ENCODE results near the gene BTNL9.

The BTNL9 gene

GRCh38 chr5:181061645-181062044 is 21.6 kb downstream of the BTNL9 start:
- H3K4me3 ChIP-seq (ENCODE audit: control insufficient read depth in 1 of 7, extremely low read depth in 1 of 7, insufficient read depth in 4 of 7, low read depth in 2 of 7, low read length in 6 of 7), result no peak overlapping the region
- peaks cover 0 to 7% (median 3%) of the 10 kb centered on the region in 4 experiments for H3K4me1 ChIP-seq (ENCODE audit: control extremely low read depth in 1 of 4, control insufficient read depth in 4 of 4, insufficient read depth in 4 of 4, low read length in 3 of 4)
- H3K9me3 ChIP-seq (ENCODE audit: control extremely low read depth in 1 of 5, control insufficient read depth in 4 of 5, insufficient read depth in 2 of 5, low read depth in 1 of 5, low read length in 4 of 5), result peaks cover 0 to 10% (median 3%) of the 10 kb centered on the region in 5 experiments
- H3K27ac ChIP-seq (ENCODE audit: insufficient read depth in 1 of 2, low read depth in 1 of 2, low read length in 2 of 2, poor library complexity in 1 of 2, severe bottlenecking in 2 of 2), result no peak overlapping the region
- ChIA-PET CTCF (no interaction called here), POLR2A (no interaction called here)
- no peak for DNase-seq
- H3K36me3 ChIP-seq (ENCODE audit: control insufficient read depth in 4 of 4, insufficient read depth in 4 of 4, low read length in 3 of 4), result no peaks in the 10 kb centered on the region
- peaks cover 23 to 91% (median 34%) of the 10 kb centered on the region in 5 experiments for H3K27me3 ChIP-seq (replicated peaks in 2 of 5; ENCODE audit: control insufficient read depth in 4 of 5, insufficient read depth in 5 of 5, low read length in 4 of 5)
- WGBS (ENCODE audit: insufficient coverage), result 61% methylated on average over 12 of the region's 14 CpGs

- POLR2A ChIA-PET, result no interaction called here
- peaks cover 0 to 7% (median 3%) of the 10 kb centered on the region in 4 experiments for H3K4me1 ChIP-seq (ENCODE audit: control extremely low read depth in 1 of 4, control insufficient read depth in 4 of 4, insufficient read depth in 4 of 4, low read length in 3 of 4)
- WGBS (ENCODE audit: insufficient coverage), result 90% methylated on average over 4 of the region's 6 CpGs
Measured at GRCh38 chr5:181062631-181063030, 22.6 kb downstream of the BTNL9 start.

GRCh38 chr5:181063514-181063913 is 23.4 kb downstream of the BTNL9 start:
- Histone ChIP-seq H3K9me3 (ENCODE audit: control extremely low read depth in 1 of 5, control insufficient read depth in 4 of 5, insufficient read depth in 2 of 5, low read depth in 1 of 5, low read length in 4 of 5) (peaks cover 0 to 12% (median 3%) of the 10 kb centered on the region in 5 experiments), H3K36me3 (ENCODE audit: control insufficient read depth in 4 of 4, insufficient read depth in 4 of 4, low read length in 3 of 4) (no peaks in the 10 kb centered on the region), H3K27ac (ENCODE audit: insufficient read depth in 1 of 2, low read depth in 1 of 2, low read length in 2 of 2, poor library complexity in 1 of 2, severe bottlenecking in 2 of 2) (no peak overlapping the region), H3K4me3 (ENCODE audit: control insufficient read depth in 1 of 7, extremely low read depth in 1 of 7, insufficient read depth in 4 of 7, low read depth in 2 of 7, low read length in 6 of 7) (no peak overlapping the region), H3K4me1 (ENCODE audit: control extremely low read depth in 1 of 4, control insufficient read depth in 4 of 4, insufficient read depth in 4 of 4, low read length in 3 of 4) (peaks cover 0 to 7% (median 3%) of the 10 kb centered on the region in 4 experiments), H3K27me3 (replicated peaks in 2 of 5; ENCODE audit: control insufficient read depth in 4 of 5, insufficient read depth in 5 of 5, low read length in 4 of 5) (peaks cover 12 to 81% (median 26%) of the 10 kb centered on the region in 5 experiments)
- no peak for DNase-seq
- 96% methylated on average over 8 of the region's 8 CpGs for WGBS (ENCODE audit: insufficient coverage)
- CTCF ChIA-PET, result no interaction called here
- POLR2A ChIA-PET, result no interaction called here

More at GRCh38 chr5:181062631-181063030, 22.6 kb downstream of the BTNL9 start:
- CTCF ChIA-PET, result no interaction called here
- peaks cover 0 to 10% (median 3%) of the 10 kb centered on the region in 5 experiments for H3K9me3 ChIP-seq (ENCODE audit: control extremely low read depth in 1 of 5, control insufficient read depth in 4 of 5, insufficient read depth in 2 of 5, low read depth in 1 of 5, low read length in 4 of 5)
- no peak overlapping the region for H3K27ac ChIP-seq (ENCODE audit: insufficient read depth in 1 of 2, low read depth in 1 of 2, low read length in 2 of 2, poor library complexity in 1 of 2, severe bottlenecking in 2 of 2)
- peaks cover 20 to 86% (median 31%) of the 10 kb centered on the region in 5 experiments for H3K27me3 ChIP-seq (replicated peaks in 2 of 5; ENCODE audit: control insufficient read depth in 4 of 5, insufficient read depth in 5 of 5, low read length in 4 of 5)
- no peak overlapping the region for H3K4me3 ChIP-seq (ENCODE audit: control insufficient read depth in 1 of 7, extremely low read depth in 1 of 7, insufficient read depth in 4 of 7, low read depth in 2 of 7, low read length in 6 of 7)
- no peak for DNase-seq
- H3K36me3 ChIP-seq (ENCODE audit: control insufficient read depth in 4 of 4, insufficient read depth in 4 of 4, low read length in 3 of 4), result no peaks in the 10 kb centered on the region

GRCh38 chr5:181064987-181065386 is 24.9 kb downstream of the BTNL9 start:
- POLR2A ChIA-PET, result interaction anchor here (0.6 kb wide), 1 partner anchor 41 kb away, joined by 3 read pairs; no protein-coding TSS in a partner anchor
- no peak for DNase-seq
- no peak overlapping the region for H3K27ac ChIP-seq (ENCODE audit: insufficient read depth in 1 of 2, low read depth in 1 of 2, low read length in 2 of 2, poor library complexity in 1 of 2, severe bottlenecking in 2 of 2)
- WGBS (ENCODE audit: insufficient coverage), result 92% methylated on average over 7 of the region's 7 CpGs
- peaks cover 10 to 80% (median 27%) of the 10 kb centered on the region in 5 experiments for H3K27me3 ChIP-seq (replicated peaks in 2 of 5; ENCODE audit: control insufficient read depth in 4 of 5, insufficient read depth in 5 of 5, low read length in 4 of 5)
- no peaks in the 10 kb centered on the region for H3K4me1 ChIP-seq (ENCODE audit: control extremely low read depth in 1 of 4, control insufficient read depth in 4 of 4, insufficient read depth in 4 of 4, low read length in 3 of 4)
- CTCF ChIA-PET, result no interaction called here
- no peaks in the 10 kb centered on the region for H3K36me3 ChIP-seq (ENCODE audit: control insufficient read depth in 4 of 4, insufficient read depth in 4 of 4, low read length in 3 of 4)
- no peak overlapping the region for H3K4me3 ChIP-seq (ENCODE audit: control insufficient read depth in 1 of 7, extremely low read depth in 1 of 7, insufficient read depth in 4 of 7, low read depth in 2 of 7, low read length in 6 of 7)
- peaks cover 0 to 16% (median 3%) of the 10 kb centered on the region in 5 experiments for H3K9me3 ChIP-seq (ENCODE audit: control extremely low read depth in 1 of 5, control insufficient read depth in 4 of 5, insufficient read depth in 2 of 5, low read depth in 1 of 5, low read length in 4 of 5)

GRCh38 chr5:181069767-181070491 is 29.9 kb downstream of the BTNL9 start:
- 21% methylated on average over 22 of the region's 26 CpGs for WGBS (ENCODE audit: insufficient coverage)
- CTCF ChIA-PET, result interaction anchor here (1.6 kb wide), 1 partner anchor 30 kb away, joined by 3 read pairs; no protein-coding TSS in a partner anchor
- Histone ChIP-seq H3K27me3 (replicated peaks in 2 of 5; ENCODE audit: control insufficient read depth in 4 of 5, insufficient read depth in 5 of 5, low read length in 4 of 5) (peaks cover 4 to 66% (median 21%) of the 10 kb centered on the region in 5 experiments), H3K36me3 (ENCODE audit: control insufficient read depth in 4 of 4, insufficient read depth in 4 of 4, low read length in 3 of 4) (no peaks in the 10 kb centered on the region), H3K9me3 (ENCODE audit: control extremely low read depth in 1 of 5, control insufficient read depth in 4 of 5, insufficient read depth in 2 of 5, low read depth in 1 of 5, low read length in 4 of 5) (peaks cover 2 to 29% (median 8%) of the 10 kb centered on the region in 5 experiments), H3K4me3 (ENCODE audit: control insufficient read depth in 1 of 7, extremely low read depth in 1 of 7, insufficient read depth in 4 of 7, low read depth in 2 of 7, low read length in 6 of 7) (no peak overlapping the region), H3K4me1 (ENCODE audit: control extremely low read depth in 1 of 4, control insufficient read depth in 4 of 4, insufficient read depth in 4 of 4, low read length in 3 of 4) (no peaks in the 10 kb centered on the region), H3K27ac (ENCODE audit: insufficient read depth in 1 of 2, low read depth in 1 of 2, low read length in 2 of 2, poor library complexity in 1 of 2, severe bottlenecking in 2 of 2) (no peak overlapping the region)
- POLR2A ChIA-PET, result no interaction called here
- DNase-seq, result no peak

- CTCF ChIA-PET, result no interaction called here
- peaks cover 4 to 60% (median 21%) of the 10 kb centered on the region in 5 experiments for H3K27me3 ChIP-seq (replicated peaks in 2 of 5; ENCODE audit: control insufficient read depth in 4 of 5, insufficient read depth in 5 of 5, low read length in 4 of 5)
- no peak for DNase-seq
- POLR2A ChIA-PET, result no interaction called here
- H3K4me1 ChIP-seq (ENCODE audit: control extremely low read depth in 1 of 4, control insufficient read depth in 4 of 4, insufficient read depth in 4 of 4, low read length in 3 of 4), result no peaks in the 10 kb centered on the region
- H3K4me3 ChIP-seq (ENCODE audit: control insufficient read depth in 1 of 7, extremely low read depth in 1 of 7, insufficient read depth in 4 of 7, low read depth in 2 of 7, low read length in 6 of 7), result no peak overlapping the region
- WGBS (ENCODE audit: insufficient coverage), result 62% methylated on average over 10 of the region's 14 CpGs
- no peak overlapping the region for H3K27ac ChIP-seq (ENCODE audit: insufficient read depth in 1 of 2, low read depth in 1 of 2, low read length in 2 of 2, poor library complexity in 1 of 2, severe bottlenecking in 2 of 2)
- peaks cover 3 to 29% (median 8%) of the 10 kb centered on the region in 5 experiments for H3K9me3 ChIP-seq (ENCODE audit: control extremely low read depth in 1 of 5, control insufficient read depth in 4 of 5, insufficient read depth in 2 of 5, low read depth in 1 of 5, low read length in 4 of 5)
- no peaks in the 10 kb centered on the region for H3K36me3 ChIP-seq (ENCODE audit: control insufficient read depth in 4 of 4, insufficient read depth in 4 of 4, low read length in 3 of 4)
Measured at GRCh38 chr5:181070523-181070922, 30.5 kb downstream of the BTNL9 start.

- WGBS (ENCODE audit: insufficient coverage), result 71% methylated on average over 4 of the region's 6 CpGs
- H3K27me3 ChIP-seq (replicated peaks in 2 of 5; ENCODE audit: control insufficient read depth in 4 of 5, insufficient read depth in 5 of 5, low read length in 4 of 5), result peaks cover 4 to 54% (median 18%) of the 10 kb centered on the region in 5 experiments
Measured at GRCh38 chr5:181071257-181071656, 31.2 kb downstream of the BTNL9 start.

More at GRCh38 chr5:181071257-181071656, 31.2 kb downstream of the BTNL9 start:
- CTCF ChIA-PET, result no interaction called here
- POLR2A ChIA-PET, result no interaction called here
- no peak for DNase-seq
- H3K4me1 ChIP-seq (ENCODE audit: control extremely low read depth in 1 of 4, control insufficient read depth in 4 of 4, insufficient read depth in 4 of 4, low read length in 3 of 4), result no peaks in the 10 kb centered on the region
- H3K9me3 ChIP-seq (ENCODE audit: control extremely low read depth in 1 of 5, control insufficient read depth in 4 of 5, insufficient read depth in 2 of 5, low read depth in 1 of 5, low read length in 4 of 5), result peaks cover 3 to 26% (median 6%) of the 10 kb centered on the region in 5 experiments
- no peak overlapping the region for H3K4me3 ChIP-seq (ENCODE audit: control insufficient read depth in 1 of 7, extremely low read depth in 1 of 7, insufficient read depth in 4 of 7, low read depth in 2 of 7, low read length in 6 of 7)
- no peak overlapping the region for H3K27ac ChIP-seq (ENCODE audit: insufficient read depth in 1 of 2, low read depth in 1 of 2, low read length in 2 of 2, poor library complexity in 1 of 2, severe bottlenecking in 2 of 2)
- H3K36me3 ChIP-seq (ENCODE audit: control insufficient read depth in 4 of 4, insufficient read depth in 4 of 4, low read length in 3 of 4), result no peaks in the 10 kb centered on the region

Measured in common myeloid progenitor, CD34-positive (primary cell).